HuH-7 (cell line): Measurements from ENCODE around the gene SHC1.

Experiments used
- DNase-seq: peaks from one replicate; pipeline ENCODE4 v3.0.0; 2011; ENCODE audit warnings: low spot score

The SHC1 gene

DNA sequence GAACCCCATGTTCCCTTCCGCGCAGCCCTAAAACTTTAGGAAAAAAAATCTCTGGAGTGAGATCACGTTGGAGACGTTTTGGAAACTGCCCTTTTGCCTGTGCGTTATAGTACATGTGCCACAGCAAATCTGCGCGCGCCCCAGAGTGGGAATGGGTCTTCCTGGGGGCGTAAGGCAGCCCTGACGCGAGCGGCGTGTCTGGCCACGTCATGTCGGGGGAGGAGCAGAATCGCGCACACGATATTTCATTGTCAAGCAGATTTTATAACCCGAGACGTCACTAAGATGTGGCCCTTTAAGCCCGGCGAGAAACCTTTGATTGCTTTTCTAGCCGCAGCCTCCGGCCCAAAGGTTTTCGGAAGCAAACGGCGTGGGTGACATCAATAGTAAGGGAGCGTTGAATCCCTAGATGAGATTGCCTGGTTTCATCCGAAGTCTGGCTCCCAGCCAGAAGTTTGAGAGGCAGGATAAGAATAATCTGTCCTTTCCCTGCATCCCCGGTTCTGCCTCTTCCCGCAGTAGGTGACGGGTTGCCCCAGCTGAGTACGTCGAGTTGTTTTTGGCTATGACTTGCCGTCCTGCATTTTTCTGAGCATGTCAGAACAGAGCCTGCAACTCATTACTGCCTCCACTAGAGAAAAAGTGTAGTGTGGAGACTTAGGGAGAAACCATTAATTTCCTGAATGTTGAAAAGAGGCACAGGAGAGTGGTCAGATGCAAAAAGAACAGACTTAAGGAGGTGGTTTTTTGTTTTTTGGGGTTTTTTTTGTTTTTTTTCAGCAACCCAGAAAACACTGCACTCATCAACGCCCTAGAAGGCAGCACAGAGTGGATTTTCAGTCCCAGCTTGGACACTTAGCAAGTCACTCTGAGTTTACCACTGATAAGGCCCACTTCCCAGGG is 33.2 kb downstream of the SHC1 start:
- peak; percentile 89 for DNase-seq

DNA sequence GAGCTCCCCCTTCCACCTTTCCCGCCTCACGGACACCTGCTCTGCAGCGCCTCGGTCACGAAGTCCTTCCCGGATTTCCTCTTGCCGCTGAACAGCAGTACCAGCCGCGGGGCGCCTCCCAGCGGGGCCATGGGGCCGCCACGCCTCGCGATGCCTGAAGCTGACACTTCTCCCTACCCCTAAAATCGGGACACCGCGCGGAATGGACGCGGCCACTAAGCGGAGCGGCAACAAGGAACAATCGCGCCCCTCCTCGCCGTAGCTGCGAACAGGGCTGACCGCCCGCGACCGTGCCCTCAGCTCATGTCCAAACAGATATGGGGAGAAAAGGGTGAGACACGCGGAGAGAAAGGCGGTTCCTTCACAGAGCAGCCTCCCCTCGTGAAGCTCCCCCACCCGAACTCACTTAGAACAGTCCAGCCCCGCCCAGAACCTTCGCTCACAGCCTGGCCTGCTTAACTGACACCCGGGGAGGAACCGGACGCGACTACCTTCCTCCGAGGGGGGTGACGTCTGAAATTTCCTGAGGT is 33.9 kb downstream of the SHC1 start, which contains the start of gene PMVK:
Gene PMVK (minus strand): TSS at position 165 of the 530 bp plus-strand sequence. CDS start 34 bp downstream, at position 131.
- peak; percentile 97 for DNase-seq

DNA sequence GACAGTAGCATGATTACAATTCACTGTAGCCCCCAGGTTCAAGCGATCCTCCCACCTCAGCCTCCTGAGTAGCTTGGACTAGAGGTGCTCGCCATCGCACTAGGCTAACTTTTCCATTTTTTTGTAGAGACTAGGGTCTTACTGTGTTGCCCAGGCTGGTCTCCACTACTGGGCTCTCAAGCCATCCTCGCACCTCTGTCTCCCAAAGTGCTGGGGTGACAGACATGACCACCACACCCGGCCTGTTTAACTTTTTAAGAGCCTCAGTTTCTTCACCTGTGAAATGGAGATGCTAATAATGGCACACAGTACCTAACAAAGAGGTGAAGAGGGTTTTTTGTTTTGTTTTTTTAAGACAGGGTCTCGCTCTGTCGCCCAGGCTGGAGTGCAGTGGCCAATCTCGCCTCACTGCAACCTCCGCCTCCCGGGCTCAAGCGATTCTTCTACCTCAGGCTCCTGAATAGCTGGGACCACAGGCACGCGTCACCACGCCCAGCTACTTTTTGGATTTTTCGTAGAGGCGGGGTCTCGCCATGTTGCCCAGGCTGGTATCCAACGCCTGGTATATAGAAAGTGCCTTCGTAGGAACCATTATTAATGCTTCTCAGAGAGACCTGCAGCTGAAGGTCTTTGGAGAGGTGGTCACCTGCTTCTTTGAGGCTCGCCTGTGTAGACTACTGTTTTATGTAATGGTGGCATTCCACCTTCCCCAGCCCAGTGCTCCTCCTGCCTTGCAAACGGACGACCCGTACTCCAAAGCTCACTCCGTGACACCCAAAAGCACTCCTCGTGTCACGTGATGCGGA is 34.6 kb downstream of the SHC1 start:
- DNase-seq: no peak

DNA sequence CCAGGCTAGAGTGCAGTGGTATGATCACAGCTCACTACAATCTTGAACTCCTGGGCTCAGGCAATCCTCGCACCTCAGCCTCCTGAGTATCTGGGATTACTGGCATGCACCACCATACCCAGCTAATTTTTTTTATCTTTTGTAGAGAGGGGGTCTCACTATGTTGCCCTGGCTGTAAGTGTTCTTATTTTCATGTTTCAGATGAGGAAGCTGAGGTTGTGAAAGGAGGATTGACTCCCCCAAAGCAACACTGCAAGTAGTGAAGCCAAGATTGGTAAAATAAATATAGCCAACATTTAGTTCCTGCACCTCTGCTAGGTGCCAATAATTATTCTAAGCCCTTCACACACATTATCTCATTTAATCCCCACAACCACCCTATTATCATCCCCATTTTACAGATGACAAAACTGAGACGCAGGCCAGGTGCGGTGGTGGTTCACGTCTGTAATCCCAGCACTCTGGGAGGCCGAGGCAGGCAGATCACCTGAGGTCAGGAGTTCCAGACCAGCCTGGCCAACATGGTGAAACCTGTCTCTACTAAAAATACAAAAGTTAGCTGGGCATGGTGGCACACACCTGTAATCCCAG is 36.1 kb downstream of the SHC1 start:
- no peak for DNase-seq

DNA sequence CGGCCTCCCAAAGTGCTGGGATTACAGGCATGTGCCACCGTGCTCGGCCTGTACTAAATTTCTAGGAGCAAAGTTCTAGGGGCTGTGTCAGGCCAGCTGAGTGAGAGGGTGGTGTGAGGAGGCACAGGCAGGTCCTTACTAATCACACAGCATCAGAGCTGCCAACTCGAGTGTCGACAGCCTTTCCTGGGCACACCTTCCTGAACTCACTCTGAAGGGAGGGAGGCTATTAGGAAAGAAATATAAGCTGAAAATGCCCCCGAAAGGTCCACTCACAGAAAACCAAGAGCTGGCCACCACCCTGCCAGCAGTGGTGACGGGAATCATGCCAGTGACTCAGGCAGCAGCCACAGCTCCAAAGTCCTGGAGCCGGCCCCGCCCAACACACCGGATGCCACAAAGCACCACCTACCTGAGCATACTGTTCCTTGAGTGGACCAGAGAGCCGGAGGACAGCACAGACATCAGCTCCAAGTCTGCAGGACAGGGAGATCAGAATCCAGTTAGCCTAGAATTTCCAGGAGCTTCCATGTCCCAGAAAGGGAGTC is 38.5 kb downstream of the SHC1 start:
- DNase-seq: peak; percentile 57

DNA sequence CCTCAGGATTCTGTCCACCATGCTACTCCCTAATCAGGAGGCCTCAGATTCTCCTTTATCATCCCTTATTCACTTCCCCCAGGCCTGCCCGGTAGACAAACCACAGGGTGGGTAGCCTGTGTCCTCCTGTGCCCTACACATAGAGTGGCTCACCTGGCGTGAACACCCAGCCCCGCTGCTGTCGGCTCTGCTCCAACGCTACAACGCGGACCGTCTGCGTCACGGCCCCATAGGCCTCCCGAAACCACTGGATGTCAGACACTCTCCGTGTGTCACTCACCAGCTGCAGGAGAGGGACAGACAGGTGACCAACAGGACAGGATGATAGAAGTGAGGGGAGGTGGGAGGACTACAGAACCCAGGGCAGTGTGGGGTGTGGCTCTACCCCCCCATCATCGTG is 44.3 kb downstream of the SHC1 start:
- no peak for DNase-seq

DNA sequence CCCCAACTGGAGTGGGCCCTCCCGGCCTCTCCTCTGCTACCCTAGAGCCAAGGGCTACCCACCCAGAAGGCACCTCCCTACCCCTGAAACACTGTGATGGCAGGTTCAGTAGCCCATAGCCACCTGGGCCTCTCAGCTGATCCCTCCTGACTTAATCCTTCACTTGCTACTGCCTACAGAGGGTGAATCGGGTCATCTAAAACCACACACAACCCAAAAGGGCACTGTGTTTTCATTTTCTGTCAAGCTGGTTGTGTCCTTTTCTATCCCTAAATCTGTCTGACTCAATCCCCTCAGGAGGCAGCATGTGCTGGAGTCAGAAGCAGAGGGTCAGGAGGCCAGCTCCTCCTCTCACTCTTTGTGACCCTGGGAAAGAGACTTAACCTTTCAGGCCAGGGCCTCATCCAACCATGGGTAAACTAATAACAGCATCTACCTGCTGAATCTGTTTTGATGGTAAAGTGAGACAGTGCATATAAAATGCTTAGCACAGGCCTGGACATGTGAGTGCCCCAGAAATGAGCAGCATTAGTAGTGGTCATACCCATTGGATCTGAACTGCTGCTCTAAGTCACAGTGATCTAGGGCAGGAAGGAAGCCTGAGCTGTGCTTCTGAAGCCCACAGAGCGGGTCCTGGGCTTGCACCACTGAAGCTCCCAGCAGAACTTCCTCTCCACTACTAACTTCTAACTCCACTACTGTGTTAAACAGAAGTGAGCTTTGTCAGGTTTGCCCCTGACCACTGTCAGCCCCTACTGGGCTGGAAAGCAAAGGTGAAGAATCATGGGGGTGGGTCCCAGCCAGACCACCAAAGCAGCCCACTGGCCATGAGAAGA is 45.0 kb downstream of the SHC1 start:
- DNase-seq: no peak

DNA sequence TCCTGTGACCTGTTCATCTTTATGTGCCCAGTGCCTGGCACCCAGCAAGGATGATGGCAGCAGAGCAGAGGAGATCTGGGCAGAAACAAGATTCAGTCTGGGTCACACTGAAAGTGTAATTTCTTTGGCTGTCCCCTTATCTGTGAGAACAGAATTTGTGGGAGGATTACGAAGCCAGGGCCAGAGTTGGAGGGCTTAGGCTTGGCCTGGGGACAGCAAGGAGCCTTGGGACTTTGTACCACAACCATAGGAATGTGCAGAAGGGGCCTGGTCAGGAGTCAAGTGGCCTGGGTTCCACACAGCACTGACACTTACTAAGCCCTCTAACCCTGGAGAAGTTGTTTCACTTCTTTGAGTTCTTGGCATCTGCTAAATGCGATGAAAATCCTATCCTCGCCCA is 46.9 kb downstream of the SHC1 start:
- DNase-seq: no peak

DNA sequence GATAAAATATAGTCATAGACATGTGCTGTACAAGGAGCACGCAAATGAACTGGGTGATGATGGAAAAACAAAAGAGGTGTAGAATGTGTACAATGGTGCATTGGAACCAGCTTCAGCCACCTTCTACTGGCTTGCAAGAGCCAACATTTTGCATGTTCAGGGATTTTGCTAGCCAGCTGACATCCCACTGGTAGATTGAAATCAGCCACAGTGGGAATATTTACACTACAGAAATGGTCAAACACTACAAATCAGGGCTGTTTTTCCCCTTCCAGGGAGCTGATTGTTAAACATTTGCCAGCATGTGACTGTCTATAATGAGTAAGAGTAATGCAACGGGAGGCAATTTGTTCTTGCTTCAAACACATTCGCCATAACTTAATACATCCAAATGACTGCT is 57.3 kb downstream of the SHC1 start:
- no peak for DNase-seq

DNA sequence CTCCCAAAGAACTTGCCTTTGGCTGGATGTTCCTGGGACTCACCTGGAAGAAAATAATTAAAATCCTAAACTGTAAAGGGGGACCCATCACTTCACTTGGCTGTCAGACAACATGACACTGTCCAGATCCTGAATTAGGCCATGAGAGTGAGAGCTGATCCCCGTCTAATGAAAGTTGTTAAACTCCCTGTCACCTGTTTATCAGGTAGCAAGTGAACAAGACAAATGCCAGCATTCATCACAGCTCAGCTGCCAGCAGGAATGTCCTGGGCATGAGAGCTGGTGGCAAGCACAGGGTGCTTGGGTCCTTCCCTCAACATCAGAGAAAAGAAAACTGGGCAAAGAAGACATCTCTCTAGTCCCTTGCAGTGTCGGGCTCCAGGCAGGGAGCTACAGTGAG is 57.8 kb downstream of the SHC1 start:
- DNase-seq: no peak
